Measurements from ENCODE around the gene BTBD19.

The BTBD19 gene

DNA sequence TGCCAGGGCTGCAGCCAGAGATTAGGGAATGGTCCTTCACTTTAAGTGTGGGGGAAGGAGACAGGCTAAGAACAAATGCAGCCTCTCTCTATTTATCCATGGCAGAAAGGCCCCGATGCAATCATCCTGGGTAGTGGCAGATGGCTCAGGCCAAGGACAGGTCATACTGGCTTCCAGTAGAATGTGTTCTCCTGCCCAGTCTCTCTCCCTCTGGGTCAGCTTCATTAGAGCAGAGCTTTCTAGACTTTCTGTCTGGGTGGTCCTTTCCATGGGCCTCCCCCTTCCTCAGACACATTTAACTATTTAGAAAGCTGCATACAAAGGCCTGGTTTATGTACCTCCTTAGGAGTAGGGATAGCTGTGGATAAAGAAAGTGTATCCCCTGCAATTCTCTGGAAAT, 39.5 kb downstream of the BTBD19 start:
- TF ChIP-seq CREB1 (IDR thresholded peaks at IDR 0.05; ENCODE audit: low read depth) = no peak
- TF ChIP-seq EP300 (IDR thresholded peaks at IDR 0.05; ENCODE audit: borderline replicate concordance) = no peak
- TF ChIP-seq, protein P1, sequence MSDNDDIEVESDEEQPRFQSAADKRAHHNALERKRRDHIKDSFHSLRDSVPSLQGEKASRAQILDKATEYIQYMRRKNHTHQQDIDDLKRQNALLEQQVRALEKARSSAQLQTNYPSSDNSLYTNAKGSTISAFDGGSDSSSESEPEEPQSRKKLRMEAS (IDR thresholded peaks at IDR 0.05) = no peak
- TF ChIP-seq, protein P2, sequence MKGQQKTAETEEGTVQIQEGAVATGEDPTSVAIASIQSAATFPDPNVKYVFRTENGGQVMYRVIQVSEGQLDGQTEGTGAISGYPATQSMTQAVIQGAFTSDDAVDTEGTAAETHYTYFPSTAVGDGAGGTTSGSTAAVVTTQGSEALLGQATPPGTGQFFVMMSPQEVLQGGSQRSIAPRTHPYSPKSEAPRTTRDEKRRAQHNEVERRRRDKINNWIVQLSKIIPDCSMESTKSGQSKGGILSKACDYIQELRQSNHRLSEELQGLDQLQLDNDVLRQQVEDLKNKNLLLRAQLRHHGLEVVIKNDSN (IDR thresholded peaks at IDR 0.05) = no peak
- TF ChIP-seq, protein P3, sequence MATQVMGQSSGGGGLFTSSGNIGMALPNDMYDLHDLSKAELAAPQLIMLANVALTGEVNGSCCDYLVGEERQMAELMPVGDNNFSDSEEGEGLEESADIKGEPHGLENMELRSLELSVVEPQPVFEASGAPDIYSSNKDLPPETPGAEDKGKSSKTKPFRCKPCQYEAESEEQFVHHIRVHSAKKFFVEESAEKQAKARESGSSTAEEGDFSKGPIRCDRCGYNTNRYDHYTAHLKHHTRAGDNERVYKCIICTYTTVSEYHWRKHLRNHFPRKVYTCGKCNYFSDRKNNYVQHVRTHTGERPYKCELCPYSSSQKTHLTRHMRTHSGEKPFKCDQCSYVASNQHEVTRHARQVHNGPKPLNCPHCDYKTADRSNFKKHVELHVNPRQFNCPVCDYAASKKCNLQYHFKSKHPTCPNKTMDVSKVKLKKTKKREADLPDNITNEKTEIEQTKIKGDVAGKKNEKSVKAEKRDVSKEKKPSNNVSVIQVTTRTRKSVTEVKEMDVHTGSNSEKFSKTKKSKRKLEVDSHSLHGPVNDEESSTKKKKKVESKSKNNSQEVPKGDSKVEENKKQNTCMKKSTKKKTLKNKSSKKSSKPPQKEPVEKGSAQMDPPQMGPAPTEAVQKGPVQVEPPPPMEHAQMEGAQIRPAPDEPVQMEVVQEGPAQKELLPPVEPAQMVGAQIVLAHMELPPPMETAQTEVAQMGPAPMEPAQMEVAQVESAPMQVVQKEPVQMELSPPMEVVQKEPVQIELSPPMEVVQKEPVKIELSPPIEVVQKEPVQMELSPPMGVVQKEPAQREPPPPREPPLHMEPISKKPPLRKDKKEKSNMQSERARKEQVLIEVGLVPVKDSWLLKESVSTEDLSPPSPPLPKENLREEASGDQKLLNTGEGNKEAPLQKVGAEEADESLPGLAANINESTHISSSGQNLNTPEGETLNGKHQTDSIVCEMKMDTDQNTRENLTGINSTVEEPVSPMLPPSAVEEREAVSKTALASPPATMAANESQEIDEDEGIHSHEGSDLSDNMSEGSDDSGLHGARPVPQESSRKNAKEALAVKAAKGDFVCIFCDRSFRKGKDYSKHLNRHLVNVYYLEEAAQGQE (IDR thresholded peaks at IDR 0.05; ENCODE audit: low read depth) = no peak
- no peak for TF ChIP-seq TAF1 (IDR thresholded peaks at IDR 0.05; ENCODE audit: low read depth)
- no peak for TF ChIP-seq YY1 (IDR thresholded peaks at IDR 0.05; ENCODE audit: low read depth)
- no peak for TF ChIP-seq CEBPB (IDR thresholded peaks at IDR 0.05)
- no peak for TF ChIP-seq NFIC (IDR thresholded peaks at IDR 0.05)
- TF ChIP-seq TEAD4 (IDR thresholded peaks at IDR 0.05) = no peak

DNA sequence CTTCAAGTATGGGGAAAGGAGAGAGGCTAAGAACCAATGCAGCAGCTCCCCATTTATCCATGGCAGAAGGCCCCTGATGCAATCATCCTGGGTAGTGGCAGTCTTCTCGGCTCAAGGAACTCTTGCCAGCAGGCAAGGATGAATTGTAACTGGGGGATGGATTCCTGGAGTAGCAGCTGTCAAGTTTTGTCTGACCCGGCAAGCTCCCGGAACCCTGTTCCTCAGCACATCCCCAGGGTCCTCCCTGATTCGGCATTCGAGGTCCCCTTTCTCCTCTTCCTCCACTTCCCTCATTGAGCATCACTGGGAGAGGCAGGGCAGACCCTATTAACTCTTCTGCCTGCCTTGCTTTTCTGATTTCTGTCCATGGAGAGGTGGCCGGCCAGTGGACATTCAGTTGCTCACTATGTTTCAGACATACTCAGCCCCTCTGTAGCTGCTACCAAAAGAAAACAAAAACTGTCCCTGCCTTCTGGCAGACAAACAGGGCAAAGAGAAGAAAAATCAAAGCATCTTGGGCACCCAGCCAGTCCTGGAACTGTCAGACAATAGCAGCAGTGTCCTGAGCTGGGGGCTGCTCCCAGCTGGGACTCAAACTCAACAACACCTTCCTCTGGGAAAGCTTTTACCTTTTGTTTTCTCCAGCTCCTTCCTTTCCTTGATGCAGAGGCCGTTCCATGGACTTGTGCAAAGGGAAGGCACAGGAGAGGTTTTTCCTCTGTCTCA, 40.3 kb downstream of the BTBD19 start:
- TF ChIP-seq NFIC (IDR thresholded peaks at IDR 0.05) = no peak
- TF ChIP-seq TEAD4 (IDR thresholded peaks at IDR 0.05) = no peak

DNA sequence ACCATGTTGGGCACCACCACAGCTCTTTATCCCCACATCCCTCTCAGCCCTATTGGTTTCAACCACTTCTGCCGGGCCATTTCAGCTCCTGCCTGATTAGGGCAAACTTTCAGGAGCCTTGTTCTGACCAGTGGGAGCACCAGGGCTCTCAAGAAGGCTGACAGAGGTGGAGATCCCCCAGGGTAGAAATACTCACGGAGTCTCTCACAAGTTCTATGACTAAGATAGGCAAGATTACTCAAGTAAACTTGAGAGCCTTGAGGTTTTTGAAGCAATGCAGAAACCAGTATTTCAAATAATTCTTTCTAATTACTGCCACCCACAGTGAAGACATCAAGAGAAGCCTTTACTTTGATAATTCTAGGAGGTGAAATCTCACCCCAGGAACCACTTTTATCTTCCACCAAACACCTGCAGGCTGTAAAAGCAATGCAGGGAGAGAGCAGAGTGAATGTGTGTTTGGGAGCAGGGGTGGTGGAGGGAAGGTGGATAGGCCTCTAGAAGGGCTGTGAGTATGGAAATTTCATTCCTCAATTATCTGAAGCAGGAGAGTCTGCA, 41.3 kb downstream of the BTBD19 start:
- TF ChIP-seq FOXM1 (IDR thresholded peaks at IDR 0.05; ENCODE audit: borderline replicate concordance, low read depth) (no peak), TCF12 (IDR thresholded peaks at IDR 0.05; ENCODE audit: low read depth) (no peak), YY1 (IDR thresholded peaks at IDR 0.05; ENCODE audit: low read depth) (no peak), EGR1 (IDR thresholded peaks at IDR 0.05) (no peak), ZBTB7A (IDR thresholded peaks at IDR 0.05; ENCODE audit: low read depth) (no peak), NFIC (IDR thresholded peaks at IDR 0.05) (no peak), TEAD4 (IDR thresholded peaks at IDR 0.05) (no peak), TAF1 (IDR thresholded peaks at IDR 0.05; ENCODE audit: low read depth) (no peak), CREB1 (IDR thresholded peaks at IDR 0.05; ENCODE audit: low read depth) (no peak), EP300 (IDR thresholded peaks at IDR 0.05; ENCODE audit: borderline replicate concordance) (no peak), RAD21 (IDR thresholded peaks at IDR 0.05; ENCODE audit: low read depth) (no peak), CEBPB (IDR thresholded peaks at IDR 0.05) (no peak)
- TF ChIP-seq, protein P3 (IDR thresholded peaks at IDR 0.05; ENCODE audit: low read depth) = no peak
- TF ChIP-seq, protein P2 (IDR thresholded peaks at IDR 0.05) = no peak
- TF ChIP-seq, protein P1 (IDR thresholded peaks at IDR 0.05) = no peak

DNA sequence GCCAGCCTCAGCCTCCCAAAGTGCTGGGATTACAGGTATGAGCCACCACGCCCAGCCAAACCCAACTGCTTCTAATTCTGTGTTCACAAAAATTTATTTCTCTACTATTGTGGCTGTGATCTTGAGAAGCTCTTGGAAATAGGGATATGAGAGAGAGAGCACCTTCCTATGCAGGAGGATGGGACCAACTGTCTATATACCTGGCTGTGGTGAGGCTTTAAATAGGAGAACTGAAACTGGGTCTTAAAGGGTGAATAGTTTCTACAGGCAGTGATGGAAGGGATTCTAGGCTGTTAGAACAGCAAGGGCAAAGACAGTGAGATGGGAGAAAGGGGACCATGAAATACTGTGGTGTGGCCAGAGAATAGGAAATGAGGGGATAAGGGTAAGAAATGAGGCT, 43.0 kb downstream of the BTBD19 start:
- TF ChIP-seq RAD21 (IDR thresholded peaks at IDR 0.05; ENCODE audit: low read depth) = no peak
- TF ChIP-seq, protein P2 (IDR thresholded peaks at IDR 0.05) = no peak
- no peak for TF ChIP-seq YY1 (IDR thresholded peaks at IDR 0.05; ENCODE audit: low read depth)

DNA sequence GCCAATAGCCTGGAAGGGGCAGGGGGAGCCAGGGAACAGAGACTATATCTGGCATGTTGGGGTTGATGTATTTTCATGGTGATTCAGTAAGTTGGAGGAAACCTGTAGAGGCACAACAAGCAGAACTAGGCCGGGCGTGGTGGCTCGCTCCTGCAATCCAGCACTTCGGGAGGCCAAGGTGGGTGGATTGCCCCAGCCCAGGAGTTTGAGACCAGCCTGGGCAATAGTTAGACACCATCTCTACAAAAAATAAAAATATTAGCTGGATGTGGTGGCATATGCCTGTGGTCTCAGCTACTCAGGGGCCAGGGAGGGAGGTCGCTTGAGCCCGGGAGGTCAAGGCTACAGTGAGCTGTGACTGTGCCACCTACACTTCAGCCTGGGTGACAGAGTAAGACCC, 44.9 kb downstream of the BTBD19 start:
- TF ChIP-seq ZBTB7A (IDR thresholded peaks at IDR 0.05; ENCODE audit: low read depth) (no peak), YY1 (IDR thresholded peaks at IDR 0.05; ENCODE audit: low read depth) (no peak), TCF12 (IDR thresholded peaks at IDR 0.05; ENCODE audit: low read depth) (no peak), TAF1 (IDR thresholded peaks at IDR 0.05; ENCODE audit: low read depth) (no peak), CREB1 (IDR thresholded peaks at IDR 0.05; ENCODE audit: low read depth) (no peak), FOXM1 (IDR thresholded peaks at IDR 0.05; ENCODE audit: borderline replicate concordance, low read depth) (no peak), NFIC (IDR thresholded peaks at IDR 0.05) (no peak)
- TF ChIP-seq, protein P3 (IDR thresholded peaks at IDR 0.05; ENCODE audit: low read depth) = no peak
